Neural cell (in vitro differentiated cells): ENCODE results near the gene MMGT1. TPM values are rescaled to one million over a fixed set of nuclear protein-coding genes. Genes with fewer than 3 reads are reported as not detected.

Source experiments
- H2AFZ ChIP-seq: fragments of 200-600, 300-800 bp; sonication (generic), shearing (Covaris generic); 2 replicates; pipeline ENCODE4 v1.6.0; 2014; ENCODE audit warnings: low read depth, mild to moderate bottlenecking, antibody characterized with exemption, low read length, moderate library complexity
- H3F3A ChIP-seq: fragments of 200-600 bp; shearing (Covaris generic); 2 replicates; pipeline ENCODE4 v1.6.1; 2016; ENCODE audit warnings: mild to moderate bottlenecking, moderate library complexity, mixed read lengths, antibody characterized with exemption, low read length; ENCODE audit not compliant: insufficient read depth, poor library complexity, severe bottlenecking
- H3K27ac ChIP-seq: fragments of 200-600, 300-800 bp; sonication (generic), shearing (Covaris generic); 2 replicates; pipeline ENCODE4 v1.5.1; 2014; ENCODE audit warnings: mild to moderate bottlenecking, low read length, moderate library complexity
- H3K27me3 ChIP-seq: fragments of 300-800, 200-600 bp; sonication (generic), shearing (Covaris generic); 2 replicates; pipeline ENCODE4 v1.6.0; 2014; ENCODE audit warnings: mild to moderate bottlenecking, low read depth, low read length, moderate library complexity; ENCODE audit not compliant: insufficient read depth
- H3K36me3 ChIP-seq: fragments of 300-800, 200-600 bp; sonication (generic), shearing (Covaris generic); 2 replicates; pipeline ENCODE4 v1.5.1; 2014; ENCODE audit warnings: mild to moderate bottlenecking, antibody characterized with exemption, low read length, moderate library complexity; ENCODE audit not compliant: insufficient read depth
- H3K4me2 ChIP-seq: fragments of 300-800, 200-600 bp; sonication (generic), shearing (Covaris generic); 2 replicates; pipeline ENCODE4 v1.6.0; 2014; ENCODE audit warnings: mild to moderate bottlenecking, low read length
- H3K4me3 ChIP-seq: fragments of 300-800, 200-600 bp; sonication (generic), shearing (Covaris generic); 2 replicates; pipeline ENCODE4 v1.5.1; 2014; ENCODE audit warnings: mild to moderate bottlenecking, low read length, moderate library complexity
- H3K79me2 ChIP-seq: fragments of 200-600 bp; shearing (Covaris generic); replicated peaks from 2 replicates; pipeline ENCODE4 v1.6.0; 2014; ENCODE audit warnings: mild to moderate bottlenecking, low read length, moderate library complexity; ENCODE audit not compliant: insufficient read depth
- H3K9ac ChIP-seq: fragments of 300-800, 200-600 bp; sonication (generic), shearing (Covaris generic); 2 replicates; pipeline ENCODE4 v1.6.1; 2016; ENCODE audit warnings: mild to moderate bottlenecking, low read length, mixed read lengths
- H3K9me2 ChIP-seq: fragments of 200-600 bp; shearing (Covaris generic); 2 replicates; pipeline ENCODE4 v1.6.1; 2016; ENCODE audit warnings: mild to moderate bottlenecking, low read length, mixed read lengths; ENCODE audit not compliant: insufficient read depth
- H3K9me3 ChIP-seq: fragments of 200-600, 300-800 bp; sonication (generic), shearing (Covaris generic); 2 replicates; pipeline ENCODE4 v1.6.1; 2016; ENCODE audit warnings: mild to moderate bottlenecking, mixed run types, low read length, moderate library complexity, mixed read lengths
- H4K20me1 ChIP-seq: fragments of 200-600 bp; shearing (Covaris generic); 2 replicates; pipeline ENCODE4 v1.6.1; 2016; ENCODE audit warnings: mild to moderate bottlenecking, mixed run types; ENCODE audit not compliant: insufficient read depth
- CTCF ChIP-seq: fragments of 450-650 bp; IDR thresholded peaks from 2 replicates; pipeline ENCODE4 v1.5.1; 2014; ENCODE audit warnings: antibody characterized with exemption, mild to moderate bottlenecking, moderate library complexity; ENCODE audit not compliant: poor library complexity, severe bottlenecking
- EP300 ChIP-seq: fragments of 450-650 bp; conservative IDR thresholded peaks from 2 replicates; pipeline ENCODE4 v1.6.1; 2014; ENCODE audit warnings: antibody characterized with exemption, mild to moderate bottlenecking, moderate library complexity; ENCODE audit not compliant: poor library complexity, severe bottlenecking
- EZH2 ChIP-seq: fragments of 200-600, 300-800 bp; shearing (Covaris generic), sonication (generic); IDR thresholded peaks from 2 replicates; pipeline ENCODE4 v1.6.1; 2014; ENCODE audit warnings: antibody characterized with exemption, low read length, borderline replicate concordance, mild to moderate bottlenecking; ENCODE audit not compliant: insufficient read depth, poor library complexity, severe bottlenecking
- MXI1 ChIP-seq: fragments of 450-650 bp; conservative IDR thresholded peaks from 2 replicates; pipeline ENCODE4 v1.6.1; 2014; ENCODE audit warnings: antibody characterized with exemption, mild to moderate bottlenecking; ENCODE audit not compliant: poor library complexity, severe bottlenecking
- POLR2AphosphoS5 ChIP-seq: IDR thresholded peaks from 2 replicates; pipeline ENCODE4 v1.6.1; 2012
- RAD21 ChIP-seq: fragments of 450-650 bp; conservative IDR thresholded peaks from 2 replicates; pipeline ENCODE4 v1.6.1; 2014; ENCODE audit warnings: antibody characterized with exemption, mild to moderate bottlenecking, moderate library complexity
- SMC3 ChIP-seq: fragments of 450-650 bp; conservative IDR thresholded peaks from 2 replicates; pipeline ENCODE4 v1.6.1; 2014; ENCODE audit warnings: antibody characterized with exemption, mild to moderate bottlenecking, moderate library complexity; ENCODE audit not compliant: poor library complexity
- TAF1 ChIP-seq: IDR thresholded peaks from 2 replicates; pipeline ENCODE4 v1.6.1; 2012; ENCODE audit warnings: low read depth
- polyA plus RNA-seq: library from polyadenylated mRNA; depleted of rRNA; stranded (reverse); fragments of >200 nt; gene quantifications from 2 replicates; pipeline ENCODE4 v1.2.3, GENCODE V29; 2014
- TF ChIP-seq, protein P1 (sequence below): IDR thresholded peaks from 2 replicates; pipeline ENCODE4 v1.6.1; 2012; ENCODE audit warnings: borderline replicate concordance

Gene MMGT1
- polyA plus RNA-seq, 1 donor from 2014 or later = 17.5 TPM

- no peaks in the 10 kb centered on the region for H3F3A ChIP-seq
- TF ChIP-seq CTCF = no peak
- TF ChIP-seq EP300 = no peak
- no peak for TF ChIP-seq SMC3
- TF ChIP-seq POLR2AphosphoS5 = no peak
- TF ChIP-seq RAD21 = no peak
- TF ChIP-seq EZH2 = no peak
- H3K27ac ChIP-seq = no peak overlapping the region
- no peaks in the 10 kb centered on the region for H3K27me3 ChIP-seq
- no peaks in the 10 kb centered on the region for H3K9me3 ChIP-seq
- H3K4me2 ChIP-seq = no peak overlapping the region
- no peak overlapping the region for H3K9ac ChIP-seq
- no peak overlapping the region for H3K4me3 ChIP-seq
- peaks cover 7% of the 10 kb centered on the region for H3K79me2 ChIP-seq
- no peaks in the 10 kb centered on the region for H3K9me2 ChIP-seq
- no peaks in the 10 kb centered on the region for H4K20me1 ChIP-seq
- no peak overlapping the region for H2AFZ ChIP-seq
- no peaks in the 10 kb centered on the region for H3K36me3 ChIP-seq
These were observed 3.8 kb upstream of the MMGT1 start for GRCh38 chrX:135977611-135978010.

DNA sequence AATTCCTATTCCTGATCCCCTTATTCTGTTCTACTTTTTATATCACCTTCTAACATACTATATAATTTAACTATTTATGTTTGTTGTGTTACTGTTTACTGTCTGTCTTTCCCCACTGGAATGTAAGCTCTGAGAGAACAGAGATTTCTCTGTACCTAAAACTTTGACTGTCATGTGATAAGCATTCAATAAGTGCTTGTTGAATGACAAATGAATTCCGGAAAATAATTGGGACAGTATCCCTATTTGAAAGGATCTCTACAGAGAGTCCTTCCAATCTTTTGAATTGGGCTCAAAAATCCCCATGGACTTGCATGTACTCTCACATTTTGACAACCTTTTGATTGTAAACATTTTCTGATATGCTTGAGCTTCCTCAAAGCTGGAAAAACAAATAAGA is 1.6 kb upstream of the MMGT1 start:
- H3K27ac ChIP-seq = no peak overlapping the region

More for the DNA sequence above, 1.6 kb upstream of the MMGT1 start:
- H3F3A ChIP-seq = no peaks in the 10 kb centered on the region
- no peak overlapping the region for H3K9ac ChIP-seq
- H3K9me3 ChIP-seq = no peaks in the 10 kb centered on the region
- H3K27me3 ChIP-seq = no peaks in the 10 kb centered on the region
- H3K9me2 ChIP-seq = no peaks in the 10 kb centered on the region
- H3K4me2 ChIP-seq = no peak overlapping the region
- H4K20me1 ChIP-seq = no peaks in the 10 kb centered on the region
- H3K36me3 ChIP-seq = no peaks in the 10 kb centered on the region
- H3K4me3 ChIP-seq = no peak overlapping the region
- peaks cover 21% of the 10 kb centered on the region for H3K79me2 ChIP-seq
- TF ChIP-seq MXI1 (no peak), POLR2AphosphoS5 (no peak), TAF1 (no peak), RAD21 (no peak), SMC3 (no peak), CTCF (no peak), EP300 (no peak), EZH2 (no peak)
- TF ChIP-seq, protein P1, sequence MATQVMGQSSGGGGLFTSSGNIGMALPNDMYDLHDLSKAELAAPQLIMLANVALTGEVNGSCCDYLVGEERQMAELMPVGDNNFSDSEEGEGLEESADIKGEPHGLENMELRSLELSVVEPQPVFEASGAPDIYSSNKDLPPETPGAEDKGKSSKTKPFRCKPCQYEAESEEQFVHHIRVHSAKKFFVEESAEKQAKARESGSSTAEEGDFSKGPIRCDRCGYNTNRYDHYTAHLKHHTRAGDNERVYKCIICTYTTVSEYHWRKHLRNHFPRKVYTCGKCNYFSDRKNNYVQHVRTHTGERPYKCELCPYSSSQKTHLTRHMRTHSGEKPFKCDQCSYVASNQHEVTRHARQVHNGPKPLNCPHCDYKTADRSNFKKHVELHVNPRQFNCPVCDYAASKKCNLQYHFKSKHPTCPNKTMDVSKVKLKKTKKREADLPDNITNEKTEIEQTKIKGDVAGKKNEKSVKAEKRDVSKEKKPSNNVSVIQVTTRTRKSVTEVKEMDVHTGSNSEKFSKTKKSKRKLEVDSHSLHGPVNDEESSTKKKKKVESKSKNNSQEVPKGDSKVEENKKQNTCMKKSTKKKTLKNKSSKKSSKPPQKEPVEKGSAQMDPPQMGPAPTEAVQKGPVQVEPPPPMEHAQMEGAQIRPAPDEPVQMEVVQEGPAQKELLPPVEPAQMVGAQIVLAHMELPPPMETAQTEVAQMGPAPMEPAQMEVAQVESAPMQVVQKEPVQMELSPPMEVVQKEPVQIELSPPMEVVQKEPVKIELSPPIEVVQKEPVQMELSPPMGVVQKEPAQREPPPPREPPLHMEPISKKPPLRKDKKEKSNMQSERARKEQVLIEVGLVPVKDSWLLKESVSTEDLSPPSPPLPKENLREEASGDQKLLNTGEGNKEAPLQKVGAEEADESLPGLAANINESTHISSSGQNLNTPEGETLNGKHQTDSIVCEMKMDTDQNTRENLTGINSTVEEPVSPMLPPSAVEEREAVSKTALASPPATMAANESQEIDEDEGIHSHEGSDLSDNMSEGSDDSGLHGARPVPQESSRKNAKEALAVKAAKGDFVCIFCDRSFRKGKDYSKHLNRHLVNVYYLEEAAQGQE = no peak
- no peak overlapping the region for H2AFZ ChIP-seq
